Neural progenitor cell (in vitro differentiated cells): ENCODE results near the gene TCF15.

Experiments
- CTCF ChIP-seq: fragments of 200-600 bp; sonication (generic); IDR thresholded peaks from 2 replicates; pipeline ENCODE4 v1.5.1; 2017; ENCODE audit warnings: antibody characterized with exemption, mild to moderate bottlenecking
- EZH2 ChIP-seq: fragments of 200-600 bp; sonication (generic); IDR thresholded peaks from 2 replicates; pipeline ENCODE4 v1.6.1; 2017; ENCODE audit warnings: antibody characterized with exemption, mild to moderate bottlenecking, moderate library complexity

DNA sequence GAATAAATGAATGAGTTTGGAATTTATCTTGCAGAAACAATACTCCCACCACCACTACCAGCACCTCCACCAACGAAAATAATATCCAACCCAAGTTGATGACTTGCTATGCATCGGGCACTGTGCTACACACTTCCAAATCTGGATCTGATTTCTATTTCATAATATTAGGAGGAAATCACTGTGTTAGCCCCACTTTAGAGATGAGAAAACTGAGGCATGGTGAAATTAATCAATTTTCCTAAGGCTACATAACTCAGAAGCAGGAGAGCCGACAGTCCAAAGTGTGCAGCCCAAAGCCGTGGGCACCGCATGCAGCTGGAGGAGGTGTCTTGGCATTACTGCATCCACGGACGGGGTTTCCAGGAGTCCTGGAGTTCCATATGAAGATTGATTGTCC lies 17.6 kb downstream of the TCF15 start:
- no peak for TF ChIP-seq CTCF
- no peak for TF ChIP-seq EZH2
